Thoracic aorta (tissue), 2 donors: ENCODE results near the gene S100Z. TPM values are rescaled to one million over a fixed set of nuclear protein-coding genes. Genes with fewer than 3 reads are reported as not detected.

Experiments
- ATAC-seq: fragments of 150-250 bp; one replicate; pipeline ENCODE4 v1.8.0; 2017; ENCODE audit warnings: low read depth; ENCODE audit not compliant: insufficient number of reproducible peaks, low FRiP score
- DNase-seq: peaks from one replicate; pipeline ENCODE4 v3.0.0-alpha.2; 2020; ENCODE audit warnings: low spot score
- H3K27ac ChIP-seq, 2 donors: fragments of 200-600 bp; sonication (generic); 1 replicate in 1 of 2; 2 replicates in 1 of 2; pipeline ENCODE4 v1.5.1; 2016; ENCODE audit warnings: mild to moderate bottlenecking in 2 of 2, moderate library complexity in 2 of 2
- H3K27me3 ChIP-seq: fragments of 200-600 bp; sonication (generic); replicated peaks from 2 replicates; pipeline ENCODE4 v1.6.0; 2016; ENCODE audit warnings: mild to moderate bottlenecking; ENCODE audit not compliant: insufficient read depth
- H3K36me3 ChIP-seq: fragments of 200-600 bp; sonication (generic); one replicate; pipeline ENCODE4 v1.5.1; 2016
- H3K4me1 ChIP-seq, 2 donors: fragments of 200-600 bp; sonication (generic); 1 replicate in 1 of 2; 2 replicates in 1 of 2; pipeline versions ENCODE4 v1.5.1 to v1.6.0; 2016; ENCODE audit warnings: low read depth in 2 of 2, mild to moderate bottlenecking in 1 of 2; ENCODE audit not compliant: control insufficient read depth in 1 of 2
- H3K4me3 ChIP-seq: fragments of 200-600 bp; sonication (generic); 2 replicates; pipeline ENCODE4 v1.5.1; 2016; ENCODE audit warnings: mild to moderate bottlenecking
- H3K9me3 ChIP-seq: fragments of 200-600 bp; sonication (generic); 2 replicates; pipeline ENCODE4 v1.5.1; 2016
- total RNA-seq, 2 donors: library from RNA; depleted of rRNA; stranded (reverse); fragments of >200 nt; gene quantifications; one replicate each; pipeline versions ENCODE4 v1.1.0 to v1.2.3, GENCODE V29; 2016
- TF ChIP-seq, protein P1 (sequence below): fragments of 200-600 bp; sonication (generic); IDR thresholded peaks from one replicate; pipeline ENCODE4 v1.5.1; 2019; ENCODE audit warnings: antibody characterized with exemption

Gene S100Z
- not detected for total RNA-seq

DNA sequence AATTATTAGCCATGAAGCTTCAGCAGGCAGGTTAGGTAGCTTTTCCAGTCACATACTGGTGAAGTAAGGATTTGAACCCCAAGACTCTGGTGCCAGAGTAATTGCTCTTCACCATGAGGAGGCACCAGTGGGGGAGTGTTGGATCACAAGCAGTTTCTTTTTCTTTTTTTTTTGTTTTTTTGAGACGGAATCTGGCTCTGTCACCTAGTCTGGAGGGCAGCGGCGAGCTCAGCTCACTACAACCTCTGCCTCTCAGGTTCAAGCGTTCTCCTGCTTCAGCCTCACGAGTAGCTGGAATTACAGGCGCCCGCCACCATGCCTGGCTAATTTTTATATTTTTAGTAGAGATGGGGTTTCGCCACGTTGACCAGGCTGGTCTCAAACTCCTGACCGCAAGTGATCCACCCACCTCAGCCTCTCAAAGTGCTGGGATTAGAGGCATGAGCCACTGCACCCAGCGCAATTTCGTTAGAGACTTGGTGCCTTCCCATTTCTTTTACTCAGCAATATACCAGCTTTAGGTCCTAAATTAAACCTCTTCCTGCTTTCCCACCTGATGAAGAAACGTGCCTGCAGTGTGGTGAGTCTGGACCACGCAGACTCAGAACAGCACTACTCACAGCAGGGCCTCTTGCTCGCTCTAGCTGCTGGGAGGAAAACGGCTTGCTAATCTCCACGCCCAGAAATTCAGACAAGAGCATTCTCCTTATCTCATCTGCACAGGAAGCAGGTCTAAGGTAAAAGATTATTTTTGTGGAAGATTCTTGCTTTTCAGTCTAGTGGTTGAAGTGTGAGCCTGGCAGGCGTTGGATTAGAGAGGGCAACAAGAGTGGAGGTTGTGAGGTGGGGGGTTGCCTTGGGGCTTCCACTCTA lies at the start of gene S100Z:
Gene S100Z, plus strand, starts transcription at position 596 of the 873 bp plus-strand sequence. CDS start 25,346 bp downstream, outside the sequence.
- Histone ChIP-seq H3K4me3 (no peak within 1 kb of the TSS), H3K27ac (no peak within 1 kb of the TSS), H3K4me1 (peaks cover 0 to 8% of the 10 kb centered on the region in 2 donors), H3K27me3 (no peaks in the 10 kb centered on the region), H3K9me3 (no peaks in the 10 kb centered on the region), H3K36me3 (no peaks in the 10 kb centered on the region)
- no peak for ATAC-seq
- DNase-seq: no peak
- TF ChIP-seq, protein P1, sequence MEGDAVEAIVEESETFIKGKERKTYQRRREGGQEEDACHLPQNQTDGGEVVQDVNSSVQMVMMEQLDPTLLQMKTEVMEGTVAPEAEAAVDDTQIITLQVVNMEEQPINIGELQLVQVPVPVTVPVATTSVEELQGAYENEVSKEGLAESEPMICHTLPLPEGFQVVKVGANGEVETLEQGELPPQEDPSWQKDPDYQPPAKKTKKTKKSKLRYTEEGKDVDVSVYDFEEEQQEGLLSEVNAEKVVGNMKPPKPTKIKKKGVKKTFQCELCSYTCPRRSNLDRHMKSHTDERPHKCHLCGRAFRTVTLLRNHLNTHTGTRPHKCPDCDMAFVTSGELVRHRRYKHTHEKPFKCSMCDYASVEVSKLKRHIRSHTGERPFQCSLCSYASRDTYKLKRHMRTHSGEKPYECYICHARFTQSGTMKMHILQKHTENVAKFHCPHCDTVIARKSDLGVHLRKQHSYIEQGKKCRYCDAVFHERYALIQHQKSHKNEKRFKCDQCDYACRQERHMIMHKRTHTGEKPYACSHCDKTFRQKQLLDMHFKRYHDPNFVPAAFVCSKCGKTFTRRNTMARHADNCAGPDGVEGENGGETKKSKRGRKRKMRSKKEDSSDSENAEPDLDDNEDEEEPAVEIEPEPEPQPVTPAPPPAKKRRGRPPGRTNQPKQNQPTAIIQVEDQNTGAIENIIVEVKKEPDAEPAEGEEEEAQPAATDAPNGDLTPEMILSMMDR: no peak

- no peak for DNase-seq
- no peaks in the 10 kb centered on the region for H3K9me3 ChIP-seq
- no peak for ATAC-seq
- H3K36me3 ChIP-seq: no peaks in the 10 kb centered on the region
- no peak overlapping the region for H3K27ac ChIP-seq
- no peaks in the 10 kb centered on the region for H3K4me1 ChIP-seq
- no peaks in the 10 kb centered on the region for H3K27me3 ChIP-seq
- TF ChIP-seq, protein P1: no peak
- H3K4me3 ChIP-seq: no peak overlapping the region
These were observed 49.2 kb upstream of the S100Z start for GRCh38 chr5:76800579-76800978.

GRCh38 chr5:76801159-76801802 lies 48.5 kb upstream of the S100Z start:
- Histone ChIP-seq H3K27me3 (no peaks in the 10 kb centered on the region), H3K4me3 (no peak overlapping the region), H3K27ac (no peak overlapping the region), H3K4me1 (no peaks in the 10 kb centered on the region), H3K36me3 (no peaks in the 10 kb centered on the region), H3K9me3 (no peaks in the 10 kb centered on the region)
- no peak for ATAC-seq
- TF ChIP-seq, protein P1: no peak
- DNase-seq: no peak

DNA sequence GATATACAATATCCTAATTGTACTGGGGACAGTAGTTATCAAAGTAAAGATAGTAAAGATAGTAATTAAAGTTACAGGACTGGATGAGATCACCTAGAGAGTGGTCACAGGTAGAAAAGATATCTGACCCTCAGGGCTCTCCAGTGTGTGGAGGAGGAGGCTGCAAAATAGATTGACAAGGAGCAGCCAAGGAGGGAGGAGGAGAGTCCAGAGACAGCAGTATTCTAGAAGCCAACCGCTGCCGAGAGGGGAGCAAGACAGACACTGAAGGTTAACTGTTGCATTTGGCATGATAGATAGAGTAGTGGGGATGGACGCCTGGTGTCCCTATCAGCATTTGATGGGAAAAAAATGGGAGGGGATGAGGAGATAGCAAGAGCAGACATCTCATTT lies 48.0 kb upstream of the S100Z start:
- Histone ChIP-seq H3K27me3 (no peaks in the 10 kb centered on the region), H3K4me3 (no peak overlapping the region), H3K36me3 (no peaks in the 10 kb centered on the region), H3K9me3 (no peaks in the 10 kb centered on the region), H3K27ac (no peak overlapping the region), H3K4me1 (no peaks in the 10 kb centered on the region)
- TF ChIP-seq, protein P1: no peak
- DNase-seq (no peak), ATAC-seq (no peak)

- ATAC-seq: no peak
- peaks cover 0 to 10% of the 10 kb centered on the region in 2 donors for H3K4me1 ChIP-seq
- no peaks in the 10 kb centered on the region for H3K27me3 ChIP-seq
- H3K27ac ChIP-seq: no peak overlapping the region
- H3K4me3 ChIP-seq: no peak overlapping the region
- no peaks in the 10 kb centered on the region for H3K9me3 ChIP-seq
- no peak for DNase-seq
- no peaks in the 10 kb centered on the region for H3K36me3 ChIP-seq
- TF ChIP-seq, protein P1: no peak
These were observed 45.5 kb upstream of the S100Z start for GRCh38 chr5:76804266-76804665.
